GM21390 (cell line): ENCODE data around the gene UBE2QL1.

ENCODE experiments used
- ATAC-seq: cut with Tn5 transposase; IDR thresholded peaks from one replicate; pipeline ENCODE4 v1.9.1; 2021; ENCODE audit not compliant: unreplicated experiment

Gene UBE2QL1

GRCh38 chr5:6453937-6454560 is 5.4 kb downstream of the UBE2QL1 start:
- ATAC-seq = no peak

DNA sequence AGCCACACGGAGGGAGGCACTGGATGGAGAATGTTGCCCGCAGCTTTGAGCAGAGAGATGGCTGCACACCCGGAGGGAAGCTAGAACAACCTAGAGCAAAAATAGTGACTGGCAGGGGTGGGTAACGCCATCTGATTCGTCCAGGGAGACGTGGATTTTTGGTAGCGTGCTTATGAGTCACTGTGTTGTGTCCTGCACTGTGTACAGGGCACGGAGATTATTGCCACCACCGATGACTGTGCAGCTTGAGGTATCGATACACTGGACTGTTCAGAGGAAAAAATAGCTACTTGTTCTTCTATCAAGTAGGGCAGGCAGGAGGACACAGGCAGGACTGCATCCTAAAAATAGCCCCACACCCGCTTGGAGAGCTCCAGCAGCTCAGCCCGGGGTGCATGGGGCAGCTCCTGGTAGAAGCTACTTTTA is 6.0 kb downstream of the UBE2QL1 start:
- no peak for ATAC-seq

DNA sequence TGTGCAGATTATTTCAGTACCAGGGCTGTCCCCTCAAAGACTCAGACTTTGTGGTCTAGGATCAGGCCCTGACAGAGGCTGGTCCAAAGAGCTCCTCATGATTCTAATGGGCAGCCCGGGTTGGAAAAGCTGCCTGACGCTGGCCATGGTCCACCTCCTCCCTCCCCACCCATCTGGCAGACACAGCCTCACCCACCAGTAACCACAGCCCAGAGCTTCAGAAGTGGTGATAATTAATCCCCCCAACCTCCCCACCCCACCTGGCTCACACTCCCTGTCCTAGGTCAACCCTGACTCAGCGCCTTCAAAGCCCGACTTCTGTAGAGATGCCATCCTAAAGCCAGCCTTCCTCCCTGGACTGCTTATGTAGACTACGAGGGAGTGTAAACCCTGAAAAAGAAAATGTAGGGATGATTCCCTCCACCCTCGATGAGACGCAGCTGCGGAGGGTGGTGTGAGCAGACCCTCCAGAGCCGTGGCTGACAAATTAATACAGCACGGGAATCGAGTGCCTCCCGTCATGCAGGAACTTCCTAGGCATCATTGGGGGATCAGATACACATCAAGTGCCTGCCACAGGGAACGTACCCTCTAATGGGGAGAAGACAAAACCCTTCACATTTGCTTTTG is 7.0 kb downstream of the UBE2QL1 start:
- no peak for ATAC-seq

- ATAC-seq = no peak
Observed at GRCh38 chr5:6456766-6457370, 8.2 kb downstream of the UBE2QL1 start.

DNA sequence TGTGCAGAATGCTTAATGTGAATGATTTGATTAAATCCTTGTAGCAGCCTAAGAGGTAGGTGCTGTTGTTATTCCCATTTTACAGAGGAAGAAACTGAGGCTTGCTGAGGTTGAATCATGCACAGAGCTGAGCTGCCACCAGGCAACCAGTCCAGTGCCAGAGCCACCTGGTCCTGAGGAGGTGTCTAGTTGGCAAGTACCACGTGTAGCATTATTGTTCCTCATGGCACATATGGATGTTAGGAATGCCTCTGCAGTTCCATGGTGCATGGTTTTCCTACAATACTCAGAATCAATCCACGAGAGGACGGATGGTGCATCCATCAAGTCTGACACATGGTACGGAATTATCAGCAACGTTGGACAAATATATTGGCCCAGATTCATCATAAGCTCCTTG is 8.9 kb downstream of the UBE2QL1 start:
- ATAC-seq = no peak

GRCh38 chr5:6458833-6459232 is 10.2 kb downstream of the UBE2QL1 start:
- no peak for ATAC-seq

- no peak for ATAC-seq
Observed at GRCh38 chr5:6459896-6460295, 11.2 kb downstream of the UBE2QL1 start.

DNA sequence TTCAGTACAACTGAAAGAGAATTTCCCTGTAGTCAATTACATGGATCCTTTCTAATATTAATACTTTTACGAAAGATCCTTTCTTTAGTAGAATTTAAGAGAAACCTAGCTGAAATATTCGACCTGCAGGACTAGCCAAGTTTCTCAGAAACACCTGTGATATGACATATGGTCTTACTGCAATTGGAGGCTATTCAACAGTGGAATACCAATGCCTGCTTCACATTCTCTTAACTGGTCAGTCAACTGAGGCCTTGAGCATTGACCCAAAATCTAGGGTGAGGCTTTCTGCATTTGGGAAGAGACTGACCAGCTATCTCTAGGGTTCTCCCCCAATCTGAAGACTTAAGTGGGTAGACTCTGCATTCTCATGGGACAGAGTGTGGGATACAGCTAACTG is 12.3 kb downstream of the UBE2QL1 start:
- ATAC-seq = no peak

DNA sequence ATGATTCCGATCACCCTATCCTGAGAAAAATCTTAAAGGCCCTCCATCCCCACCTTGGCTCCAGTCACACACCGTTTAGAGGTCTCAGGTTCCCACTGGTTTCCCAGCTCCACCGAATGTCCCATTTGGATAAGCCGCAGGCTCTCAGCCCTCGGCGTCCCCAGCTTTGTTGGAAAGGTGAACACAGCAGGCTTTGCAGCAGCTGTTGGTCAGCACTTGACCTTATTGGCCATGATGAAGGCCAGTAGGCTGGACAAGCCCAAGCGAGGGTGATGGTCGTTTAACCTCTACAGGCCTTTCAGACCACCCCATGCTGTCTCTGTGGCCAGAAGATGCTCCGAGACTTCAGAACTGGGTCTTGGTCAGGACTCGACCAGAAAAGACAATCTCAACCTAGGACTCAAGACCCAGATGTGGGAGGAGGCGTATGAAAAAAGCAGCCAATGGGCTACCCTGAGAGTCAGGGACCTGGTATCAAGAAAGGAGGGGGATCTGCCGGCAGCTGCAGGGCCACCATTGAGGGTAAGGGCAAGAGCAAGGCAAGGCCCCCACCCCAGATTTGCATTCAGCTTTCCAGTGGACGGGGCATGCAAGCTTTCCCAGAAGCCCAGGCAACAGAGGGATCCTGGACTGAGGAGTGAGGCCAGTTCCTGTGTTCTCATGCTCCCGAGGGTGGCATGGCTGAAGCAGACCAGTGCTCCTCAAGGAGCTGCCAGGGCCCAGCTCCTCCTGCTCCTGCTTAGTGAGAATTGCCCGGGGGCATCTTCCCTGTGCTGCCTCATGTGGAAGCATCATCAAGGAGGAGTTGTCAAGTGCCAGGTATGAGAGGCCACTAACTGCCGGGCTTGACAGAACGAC is 13.4 kb downstream of the UBE2QL1 start:
- ATAC-seq = no peak

DNA sequence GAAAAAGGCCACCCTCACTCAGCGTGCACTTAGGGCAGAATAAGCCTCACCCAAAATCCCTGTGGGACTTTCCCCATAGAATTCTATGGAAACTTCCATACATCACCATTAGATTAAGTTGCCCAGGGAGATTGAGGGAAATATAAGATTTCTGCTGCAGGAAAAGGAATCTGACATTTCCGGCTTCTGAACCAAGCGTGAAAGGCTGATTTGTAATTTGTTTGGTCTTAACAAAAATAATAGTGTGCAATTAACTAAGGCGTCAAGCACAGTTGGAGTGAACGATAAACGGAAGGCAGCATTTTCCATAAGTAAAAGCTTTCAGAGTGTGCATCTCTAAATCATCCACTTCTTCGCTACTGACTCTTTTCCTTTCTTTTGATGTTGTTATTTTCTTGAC is 14.0 kb downstream of the UBE2QL1 start:
- no peak for ATAC-seq

DNA sequence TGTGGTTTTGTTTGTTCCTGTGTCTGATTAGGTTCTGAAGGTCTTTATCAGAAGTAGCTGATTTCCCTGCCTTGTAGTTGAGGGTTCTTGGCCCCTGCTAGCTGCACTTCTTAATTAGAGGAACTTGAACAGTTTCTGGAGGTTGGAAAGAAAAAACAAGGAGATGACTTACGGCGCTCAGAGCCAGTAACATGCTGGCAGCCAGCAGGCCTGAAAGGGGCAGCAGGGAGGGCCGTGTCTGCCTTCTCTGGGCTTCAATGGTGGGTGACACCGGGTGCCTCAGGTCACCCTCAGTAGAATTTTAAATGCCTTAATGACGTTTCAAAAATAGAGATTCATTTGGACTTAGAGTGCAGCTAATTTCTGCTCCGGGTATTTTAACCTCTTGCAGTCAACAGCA is 15.8 kb downstream of the UBE2QL1 start:
- no peak for ATAC-seq

- ATAC-seq = no peak
Observed at GRCh38 chr5:6465831-6466790, 17.5 kb downstream of the UBE2QL1 start.

DNA sequence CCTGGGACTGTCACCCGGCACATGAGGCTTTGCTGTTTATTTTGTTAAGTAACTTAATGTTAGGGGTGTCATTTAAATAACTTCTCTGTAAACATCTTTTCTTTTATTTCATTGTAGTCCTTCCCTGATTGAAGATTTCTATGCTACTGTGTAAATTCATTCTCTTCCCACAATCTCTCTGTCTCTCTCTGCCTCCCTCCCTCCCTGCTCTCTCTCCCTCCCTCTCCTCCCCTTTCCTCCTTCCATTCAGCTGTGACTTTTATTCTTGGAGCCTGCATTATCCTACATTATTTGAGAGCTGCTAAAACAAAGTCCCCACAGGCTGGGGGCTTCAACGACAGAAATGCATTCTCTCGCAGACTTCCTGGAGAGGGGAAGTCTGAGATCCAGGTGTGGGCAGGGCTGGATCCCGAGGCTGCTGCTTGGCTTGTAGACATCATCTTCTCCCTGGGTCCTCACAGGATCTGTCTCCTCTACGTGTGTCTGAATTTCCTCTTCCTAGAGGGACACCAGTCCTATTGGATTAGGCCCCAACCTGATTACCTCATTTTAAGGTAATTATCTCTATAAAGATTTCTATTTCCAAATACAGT is 18.4 kb downstream of the UBE2QL1 start:
- no peak for ATAC-seq

DNA sequence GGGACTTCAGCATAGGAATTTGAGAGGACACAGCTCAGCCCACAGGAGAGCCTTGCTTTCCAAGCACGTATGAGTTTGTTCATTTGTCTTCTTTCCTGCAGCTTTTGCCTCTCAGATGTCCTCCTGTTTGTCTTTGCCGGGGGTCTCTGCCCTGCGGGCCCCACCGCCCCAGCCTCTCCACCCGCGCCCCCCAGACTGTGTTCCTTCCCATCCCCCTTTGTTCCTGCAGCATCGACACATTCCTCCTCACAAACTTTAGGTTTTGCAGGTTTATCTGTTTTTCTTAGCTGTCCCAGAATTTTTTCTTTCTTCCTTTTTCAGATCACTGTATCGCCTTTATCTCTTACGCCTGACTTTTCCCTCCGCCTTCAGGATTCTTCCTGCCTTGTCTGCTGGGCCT is 18.9 kb downstream of the UBE2QL1 start:
- no peak for ATAC-seq

DNA sequence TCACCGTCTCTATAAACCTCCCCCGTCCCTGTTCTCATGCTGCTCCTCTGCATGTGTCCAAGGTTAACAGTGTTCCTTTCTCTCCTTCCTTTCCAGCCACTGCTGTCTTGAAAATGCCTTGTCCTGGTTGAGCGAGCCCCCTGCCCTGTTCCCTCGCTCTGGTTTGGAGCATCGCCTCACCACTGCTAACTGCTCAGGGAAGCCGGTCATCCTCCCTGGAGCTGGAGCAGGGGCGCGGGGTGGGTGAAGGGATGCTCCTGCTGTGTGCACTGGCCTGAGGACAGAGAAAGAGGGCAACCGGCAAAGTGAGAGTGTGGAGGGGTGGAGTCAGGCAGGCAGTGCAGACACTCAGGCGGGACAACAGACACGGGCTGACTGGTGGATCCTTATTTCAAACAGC is 19.4 kb downstream of the UBE2QL1 start:
- no peak for ATAC-seq

- no peak for ATAC-seq
Observed at GRCh38 chr5:6468870-6469269, 20.2 kb downstream of the UBE2QL1 start.

GRCh38 chr5:6469836-6470235 is 21.2 kb downstream of the UBE2QL1 start:
- no peak for ATAC-seq

GRCh38 chr5:6470672-6471071 is 22.0 kb downstream of the UBE2QL1 start:
- ATAC-seq = no peak

GRCh38 chr5:6471252-6471651 is 22.6 kb downstream of the UBE2QL1 start:
- no peak for ATAC-seq

- ATAC-seq = no peak
Observed at GRCh38 chr5:6472792-6473191, 24.1 kb downstream of the UBE2QL1 start.
